ENCODE data around the gene KCNC1.

- no peak for TF ChIP-seq CTCF (conservative IDR thresholded peaks at IDR 0.05; ENCODE audit: low read depth, low read length)
- TF ChIP-seq POLR2A (IDR thresholded peaks at IDR 0.05; ENCODE audit: low read depth, low read length): no peak
- TF ChIP-seq ELK1 (IDR thresholded peaks at IDR 0.05; ENCODE audit: borderline replicate concordance, low read depth, low read length): no peak
- TF ChIP-seq MAFK (IDR thresholded peaks at IDR 0.05; ENCODE audit: low read depth, low read length): no peak
- TF ChIP-seq USF2 (IDR thresholded peaks at IDR 0.05; ENCODE audit: low read depth, low read length): no peak
- no peak for TF ChIP-seq MAZ (IDR thresholded peaks at IDR 0.05; ENCODE audit: borderline replicate concordance, low read depth, low read length)
- no peak for TF ChIP-seq BHLHE40 (IDR thresholded peaks at IDR 0.05; ENCODE audit: low read depth, low read length)
- no peak for TF ChIP-seq SMC3 (IDR thresholded peaks at IDR 0.05; ENCODE audit: low read depth, low read length)
- TF ChIP-seq CEBPB (IDR thresholded peaks at IDR 0.05; ENCODE audit: low read depth, low read length): no peak
- TF ChIP-seq RAD21 (IDR thresholded peaks at IDR 0.05; ENCODE audit: low read length): no peak
Observed at GRCh38 chr11:17755891-17756290, 21.3 kb downstream of the KCNC1 start.
